MCF 10A (cell line): ENCODE measurements around the gene RANBP9. TPM values are rescaled to one million over a fixed set of nuclear protein-coding genes. Genes with fewer than 3 reads are reported as not detected.

Experiments
- BruUV-seq: library from RNA; stranded (reverse); fragments of 400-500 nt; replicated peaks from 2 replicates; lab custom pipeline; 2021; lab: Mats Ljungman, UMichigan
- CTCF ChIA-PET: fragments of 300-600 bp; sonication (Branson Sonifier 250); formaldehyde crosslinking; extraction: SDS; loops from one replicate; lab custom pipeline; 2021; ENCODE audit warnings: antibody characterized with exemption, inconsistent platforms; lab: Yijun Ruan, JAX
- POLR2A ChIA-PET: fragments of 300-600, 350-650 bp; sonication (Branson Sonifier 250); formaldehyde crosslinking; extraction: SDS; loops from one replicate; lab custom pipeline; 2020; ENCODE audit warnings: antibody characterized with exemption, inconsistent platforms; lab: Yijun Ruan, JAX
- DNase-seq: peaks from one replicate; pipeline ENCODE4 v3.0.0-alpha.2; 2018; ENCODE audit not compliant: unreplicated experiment
- H3K27ac Mint-ChIP-seq: one replicate; pipeline ENCODE4 v1.8.0; 2022; ENCODE audit warnings: mild to moderate bottlenecking, low read depth, mixed read lengths; ENCODE audit not compliant: unreplicated experiment
- H3K27me3 Mint-ChIP-seq: one replicate; pipeline ENCODE4 v1.8.0; 2022; ENCODE audit warnings: mixed read lengths; ENCODE audit not compliant: insufficient read depth, unreplicated experiment
- H3K36me3 Mint-ChIP-seq: one replicate; pipeline ENCODE4 v1.8.0; 2022; ENCODE audit warnings: mild to moderate bottlenecking, moderate library complexity, mixed read lengths; ENCODE audit not compliant: insufficient read depth, unreplicated experiment
- H3K4me1 Mint-ChIP-seq: one replicate; pipeline ENCODE4 v1.8.0; 2022; ENCODE audit warnings: mixed read lengths; ENCODE audit not compliant: insufficient read depth, unreplicated experiment
- H3K4me3 Mint-ChIP-seq: one replicate; pipeline ENCODE4 v1.8.0; 2022; ENCODE audit warnings: mild to moderate bottlenecking, moderate library complexity, mixed read lengths; ENCODE audit not compliant: unreplicated experiment
- H3K9me3 Mint-ChIP-seq: one replicate; pipeline ENCODE4 v1.8.0; 2022; ENCODE audit warnings: mixed read lengths; ENCODE audit not compliant: unreplicated experiment
- CTCF ChIP-seq: fragments of 200-600 bp; IDR thresholded peaks from one replicate; pipeline ENCODE4 v1.8.0; 2022; ENCODE audit warnings: antibody characterized with exemption, mild to moderate bottlenecking; ENCODE audit not compliant: unreplicated experiment
- intact Hi-C: fragments of 100-400 bp; cut with micrococcal nuclease; formaldehyde crosslinking; loops from 2 replicates; pipeline ENCODE4 v1.14.1; 2022
- total RNA-seq: library from RNA; stranded (reverse); gene quantifications from 2 replicates; pipeline ENCODE4 v1.2.3, GENCODE V29; 2022

RANBP9 gene
- total RNA-seq, 1 experiment from 2014 or later, result 48.0 TPM

- POLR2A ChIA-PET, result interaction anchor here (0.7 to 2.6 kb wide), 5 partner anchors 14 to 121 kb away, joined by 3 to 19 read pairs (median 4); partner anchors contain the start of genes RANBP9 and SIRT5
- intact Hi-C loops, result no loop called here
- CTCF ChIA-PET, result interaction anchor here (1.1 kb wide), 1 partner anchor 23 kb away, joined by 3 read pairs; no protein-coding TSS in a partner anchor
Measured at GRCh38 chr6:13695252-13695651, 16.4 kb downstream of the RANBP9 start.

GRCh38 chr6:13694562-13694961 lies 17.1 kb downstream of the RANBP9 start:
- Mint-ChIP-seq H3K27me3 (no peaks in the 10 kb centered on the region), H3K36me3 (peaks cover 50% of the 10 kb centered on the region), H3K9me3 (no peaks in the 10 kb centered on the region), H3K4me1 (peaks cover 23% of the 10 kb centered on the region), H3K4me3 (no peak overlapping the region), H3K27ac (no peak overlapping the region)
- ChIA-PET POLR2A (interaction anchor here (0.7 to 1.9 kb wide), 3 partner anchors 16 to 120 kb away, joined by 3 to 6 read pairs (median 4); partner anchors contain the start of genes RANBP9 and SIRT5), CTCF (interaction anchor here (0.6 kb wide), 1 partner anchor 115 kb away, joined by 3 read pairs; no protein-coding TSS in a partner anchor)
- DNase-seq, result no peak
- no peak for TF ChIP-seq CTCF
- no TSS peak for BruUV-seq
- intact Hi-C loops, result no loop called here

More at GRCh38 chr6:13695252-13695651, 16.4 kb downstream of the RANBP9 start:
- no peak for DNase-seq
- Mint-ChIP-seq H3K9me3 (no peaks in the 10 kb centered on the region), H3K36me3 (peaks cover 47% of the 10 kb centered on the region), H3K4me1 (peaks cover 19% of the 10 kb centered on the region), H3K27ac (no peak overlapping the region), H3K4me3 (no peak overlapping the region), H3K27me3 (no peaks in the 10 kb centered on the region)
- no TSS peak for BruUV-seq
- no peak for TF ChIP-seq CTCF

GRCh38 chr6:13689511-13690256 lies 22.0 kb downstream of the RANBP9 start:
- intact Hi-C loops, result no loop called here
- peaks cover 48% of the 10 kb centered on the region for H3K36me3 Mint-ChIP-seq
- no peaks in the 10 kb centered on the region for H3K27me3 Mint-ChIP-seq
- no peak overlapping the region for H3K4me3 Mint-ChIP-seq
- no peak overlapping the region for H3K27ac Mint-ChIP-seq
- H3K9me3 Mint-ChIP-seq, result no peaks in the 10 kb centered on the region
- no TSS peak for BruUV-seq
- H3K4me1 Mint-ChIP-seq, result peaks cover 31% of the 10 kb centered on the region
- DNase-seq, result no peak
- POLR2A ChIA-PET, result interaction anchor here (0.7 to 1.0 kb wide), 2 partner anchors 12 to 13 kb away, joined by 3 to 4 read pairs; no protein-coding TSS in a partner anchor
- CTCF ChIA-PET, result no interaction called here
- no peak for TF ChIP-seq CTCF

GRCh38 chr6:13688692-13689196 lies 22.9 kb downstream of the RANBP9 start:
- BruUV-seq, result no TSS peak
- Mint-ChIP-seq H3K9me3 (no peaks in the 10 kb centered on the region), H3K4me3 (no peak overlapping the region), H3K27ac (peak overlapping the region; percentile 4), H3K36me3 (peaks cover 46% of the 10 kb centered on the region), H3K27me3 (no peaks in the 10 kb centered on the region), H3K4me1 (peaks cover 25% of the 10 kb centered on the region)
- no peak for TF ChIP-seq CTCF
- intact Hi-C loops, result no loop called here
- DNase-seq, result no peak
- ChIA-PET CTCF (no interaction called here), POLR2A (interaction anchor here (0.7 to 1.5 kb wide), 2 partner anchors 12 kb away, joined by 3 to 7 read pairs; no protein-coding TSS in a partner anchor)
